OCI-LY1 (cell line): ENCODE measurements around the gene MIEN1.
A peak's percentile ranks its signal among the peaks of the same experiment; 100 is the strongest.

Experiments
- H2AFZ ChIP-seq: fragments of 200-600 bp; sonication (generic), shearing (Covaris generic); 2 replicates; pipeline ENCODE4 v1.6.0; 2014; ENCODE audit warnings: antibody characterized with exemption, mild to moderate bottlenecking, low read length
- H3F3A ChIP-seq: fragments of 200-600 bp; sonication (generic), shearing (Covaris generic); 2 replicates; pipeline ENCODE4 v1.6.0; 2014; ENCODE audit warnings: mild to moderate bottlenecking, antibody characterized with exemption, low read length, moderate library complexity; ENCODE audit not compliant: insufficient read depth
- H3K27ac ChIP-seq: fragments of 200-600 bp; sonication (generic); 2 replicates; pipeline ENCODE4 v1.5.1; 2014; ENCODE audit warnings: low read length, mixed run types, mild to moderate bottlenecking, low read depth; ENCODE audit not compliant: poor library complexity, severe bottlenecking
- H3K27me3 ChIP-seq: fragments of 200-600 bp; sonication (generic); 2 replicates; pipeline ENCODE4 v1.6.0; 2014; ENCODE audit warnings: antibody characterized with exemption, mild to moderate bottlenecking, low read length, moderate library complexity; ENCODE audit not compliant: insufficient read depth
- H3K36me3 ChIP-seq: fragments of 200-600 bp; sonication (generic); 2 replicates; pipeline ENCODE4 v1.6.1; 2014; ENCODE audit warnings: mild to moderate bottlenecking, antibody characterized with exemption, low read length, moderate library complexity, mixed read lengths; ENCODE audit not compliant: insufficient read depth
- H3K4me1 ChIP-seq: fragments of 200-600 bp; sonication (generic); 2 replicates; pipeline ENCODE4 v1.5.1; 2014; ENCODE audit warnings: mild to moderate bottlenecking, low read length, moderate library complexity; ENCODE audit not compliant: insufficient read depth, severe bottlenecking
- H3K4me2 ChIP-seq: fragments of 200-600 bp; sonication (generic), shearing (Covaris generic); 2 replicates; pipeline ENCODE4 v1.6.1; 2014; ENCODE audit warnings: low read length
- H3K4me3 ChIP-seq: fragments of 200-600 bp; sonication (generic); 2 replicates; pipeline ENCODE4 v1.5.1; 2014; ENCODE audit warnings: low read length, low read depth, mild to moderate bottlenecking, mixed read lengths; ENCODE audit not compliant: poor library complexity, severe bottlenecking
- H3K79me2 ChIP-seq: fragments of 200-600 bp; shearing (Covaris generic); 2 replicates; pipeline ENCODE4 v1.6.1; 2016; ENCODE audit warnings: mixed run types, low read length, mixed read lengths; ENCODE audit not compliant: insufficient read depth
- H3K9ac ChIP-seq: fragments of 200-600 bp; sonication (generic), shearing (Covaris generic); 2 replicates; pipeline ENCODE4 v1.6.1; 2014; ENCODE audit warnings: mild to moderate bottlenecking, low read length, mixed read lengths
- H3K9me2 ChIP-seq: fragments of 200-600 bp; sonication (generic), shearing (Covaris generic); 2 replicates; pipeline ENCODE4 v1.6.1; 2014; ENCODE audit warnings: low read depth, mild to moderate bottlenecking, low read length, mixed read lengths
- H3K9me3 ChIP-seq: fragments of 200-600 bp; shearing (Covaris generic); 2 replicates; pipeline ENCODE4 v1.6.1; 2014; ENCODE audit warnings: low read length, mixed read lengths
- H4K20me1 ChIP-seq: fragments of 200-600 bp; sonication (generic), shearing (Covaris generic); 2 replicates; pipeline ENCODE4 v1.6.0; 2016; ENCODE audit warnings: mild to moderate bottlenecking, low read length; ENCODE audit not compliant: insufficient read depth
- EZH2 ChIP-seq: fragments of 200-600 bp; sonication (generic), shearing (Covaris generic); IDR thresholded peaks from 2 replicates; pipeline ENCODE4 v1.8.0; 2017; ENCODE audit warnings: borderline replicate concordance, mixed run types, mild to moderate bottlenecking, antibody characterized with exemption, low read length, moderate library complexity, mixed read lengths
- TF ChIP-seq, protein P1 (sequence below): fragments of 200-600 bp; sonication (generic), shearing (Covaris generic); IDR thresholded peaks from 2 replicates; pipeline ENCODE4 v1.5.1; 2017; ENCODE audit warnings: mild to moderate bottlenecking, antibody characterized with exemption, low read length, moderate library complexity, mixed read lengths

The MIEN1 gene

DNA sequence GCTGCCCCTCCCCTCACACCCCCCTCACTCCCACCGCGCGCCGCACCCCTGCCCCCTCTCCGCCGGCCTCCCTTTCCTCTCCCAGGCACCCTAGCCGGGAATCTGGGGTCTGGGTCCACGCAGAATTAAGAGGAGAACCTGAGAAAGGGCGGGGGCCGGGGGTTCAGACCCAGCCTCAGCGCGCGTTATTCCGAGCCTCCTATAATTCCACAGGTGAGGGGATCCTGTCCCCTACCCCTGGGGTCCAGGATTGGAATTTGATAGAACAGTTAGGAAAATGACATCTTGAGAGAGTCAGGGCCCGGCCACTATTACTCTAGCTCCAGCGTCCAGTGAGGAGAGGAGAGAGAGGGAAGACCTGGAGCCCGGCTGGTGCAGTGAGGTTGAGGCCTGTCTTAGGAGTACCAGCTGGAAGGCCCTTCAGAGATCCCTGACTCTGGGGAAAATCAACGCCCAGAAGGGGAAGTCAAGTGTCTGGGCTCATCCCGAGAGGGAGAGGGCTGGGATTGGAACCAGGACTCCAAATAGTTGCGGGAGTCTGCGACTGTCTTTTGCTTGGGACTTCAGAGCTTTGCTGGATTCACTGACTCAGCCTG lies 24.7 kb upstream of the MIEN1 start:
- Histone ChIP-seq H3F3A (peaks cover 29% of the 10 kb centered on the region), H3K9ac (peak overlapping the region; percentile 84), H3K4me2 (peak overlapping the region; percentile 65), H3K9me3 (no peaks in the 10 kb centered on the region), H3K79me2 (no peaks in the 10 kb centered on the region), H3K27me3 (no peaks in the 10 kb centered on the region), H3K36me3 (peaks cover 5% of the 10 kb centered on the region), H3K4me1 (peaks cover 72% of the 10 kb centered on the region), H3K9me2 (no peaks in the 10 kb centered on the region), H2AFZ (no peak overlapping the region), H3K27ac (peak overlapping the region; percentile 99), H4K20me1 (no peaks in the 10 kb centered on the region), H3K4me3 (peak overlapping the region; percentile 59)
- no peak for TF ChIP-seq EZH2
- TF ChIP-seq, protein P1, sequence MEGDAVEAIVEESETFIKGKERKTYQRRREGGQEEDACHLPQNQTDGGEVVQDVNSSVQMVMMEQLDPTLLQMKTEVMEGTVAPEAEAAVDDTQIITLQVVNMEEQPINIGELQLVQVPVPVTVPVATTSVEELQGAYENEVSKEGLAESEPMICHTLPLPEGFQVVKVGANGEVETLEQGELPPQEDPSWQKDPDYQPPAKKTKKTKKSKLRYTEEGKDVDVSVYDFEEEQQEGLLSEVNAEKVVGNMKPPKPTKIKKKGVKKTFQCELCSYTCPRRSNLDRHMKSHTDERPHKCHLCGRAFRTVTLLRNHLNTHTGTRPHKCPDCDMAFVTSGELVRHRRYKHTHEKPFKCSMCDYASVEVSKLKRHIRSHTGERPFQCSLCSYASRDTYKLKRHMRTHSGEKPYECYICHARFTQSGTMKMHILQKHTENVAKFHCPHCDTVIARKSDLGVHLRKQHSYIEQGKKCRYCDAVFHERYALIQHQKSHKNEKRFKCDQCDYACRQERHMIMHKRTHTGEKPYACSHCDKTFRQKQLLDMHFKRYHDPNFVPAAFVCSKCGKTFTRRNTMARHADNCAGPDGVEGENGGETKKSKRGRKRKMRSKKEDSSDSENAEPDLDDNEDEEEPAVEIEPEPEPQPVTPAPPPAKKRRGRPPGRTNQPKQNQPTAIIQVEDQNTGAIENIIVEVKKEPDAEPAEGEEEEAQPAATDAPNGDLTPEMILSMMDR: no peak

DNA sequence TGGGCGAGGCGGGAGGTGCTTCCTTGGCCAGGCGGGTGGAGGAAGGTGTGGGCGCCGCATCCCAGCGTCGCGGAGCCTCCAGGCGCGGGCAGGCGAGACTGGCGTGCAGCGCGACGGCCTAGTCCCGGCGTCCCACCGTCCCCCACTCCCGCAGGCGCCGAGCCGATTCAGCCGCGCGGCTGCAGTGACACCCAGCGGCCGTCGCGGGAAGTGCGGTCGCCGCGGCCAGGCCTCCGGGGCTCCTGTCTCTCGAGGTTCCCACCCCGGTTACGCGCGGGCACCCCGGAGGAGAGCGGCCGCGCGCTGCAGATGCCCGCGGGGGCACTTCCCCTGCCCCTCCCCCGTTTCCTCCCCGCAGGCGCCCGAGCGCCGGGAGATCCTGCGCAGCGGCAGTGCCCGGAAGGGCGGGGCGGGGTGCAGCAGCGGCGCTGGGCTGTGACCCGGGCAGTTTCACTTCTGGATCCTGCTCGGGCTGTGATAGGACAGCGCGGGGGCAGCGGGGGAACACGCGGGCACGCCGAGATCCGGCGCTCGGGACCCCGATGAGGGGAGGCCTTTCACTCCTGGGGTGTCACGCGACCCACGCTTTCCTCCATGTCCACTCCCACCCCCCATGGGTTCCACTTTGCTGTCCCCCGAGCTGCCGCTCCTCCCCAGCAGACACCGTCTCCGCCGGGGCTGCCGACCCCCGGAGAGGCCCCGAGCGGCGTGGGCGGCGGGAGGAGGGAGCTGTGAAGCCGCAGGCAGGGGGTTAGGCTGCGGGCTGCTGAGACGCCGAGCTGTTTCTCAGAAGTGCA lies 24.0 kb upstream of the MIEN1 start:
- peak overlapping the region; percentile 75 for H3K4me2 ChIP-seq
- peak overlapping the region; percentile 59 for H3K4me3 ChIP-seq
- no peaks in the 10 kb centered on the region for H4K20me1 ChIP-seq
- no peaks in the 10 kb centered on the region for H3K9me2 ChIP-seq
- no peak for TF ChIP-seq EZH2
- TF ChIP-seq, protein P1: peak; percentile 65
- H3K4me1 ChIP-seq: peaks cover 65% of the 10 kb centered on the region
- H3K27ac ChIP-seq: peak overlapping the region; percentile 99
- H2AFZ ChIP-seq: no peak overlapping the region
- H3K27me3 ChIP-seq: no peaks in the 10 kb centered on the region
- peak overlapping the region; percentile 85 for H3K9ac ChIP-seq
- H3K36me3 ChIP-seq: peaks cover 5% of the 10 kb centered on the region
- peaks cover 24% of the 10 kb centered on the region for H3F3A ChIP-seq
- H3K9me3 ChIP-seq: no peaks in the 10 kb centered on the region
- H3K79me2 ChIP-seq: no peaks in the 10 kb centered on the region

DNA sequence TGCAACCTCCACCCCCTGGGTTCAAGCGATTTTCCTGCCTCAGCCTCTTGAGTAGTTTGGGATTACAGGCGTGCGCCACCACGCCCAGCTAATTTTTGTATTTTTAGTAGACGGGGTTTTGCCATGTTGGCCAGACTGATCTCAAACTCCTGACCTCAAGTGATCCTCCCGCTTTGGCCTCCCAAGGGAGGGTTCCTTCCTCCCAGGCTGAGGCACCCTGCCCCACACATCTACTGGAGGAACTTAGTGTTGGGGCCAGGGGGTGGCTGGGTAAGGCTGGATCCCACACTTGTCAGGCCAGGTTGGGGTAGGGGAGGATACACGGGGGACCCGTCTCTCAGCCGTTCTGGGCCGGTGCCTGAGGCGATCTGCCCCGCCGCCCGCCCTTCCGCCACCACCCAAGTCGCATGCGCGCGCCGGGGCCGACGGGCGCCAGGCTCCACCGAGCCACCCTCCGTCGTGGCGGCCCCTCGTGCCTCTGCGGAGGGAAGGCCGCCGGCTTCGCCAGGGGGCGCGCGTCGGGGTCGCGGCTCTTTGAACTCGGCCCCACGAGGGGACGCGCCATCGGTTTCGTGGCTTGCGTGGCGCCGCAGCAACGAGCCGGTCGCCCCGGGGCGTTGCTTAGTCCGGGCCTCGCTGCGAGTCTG lies 23.3 kb upstream of the MIEN1 start:
- Histone ChIP-seq H3K4me1 (peaks cover 58% of the 10 kb centered on the region), H3F3A (peaks cover 22% of the 10 kb centered on the region), H4K20me1 (no peaks in the 10 kb centered on the region), H3K27ac (peak overlapping the region; percentile 85), H3K27me3 (no peaks in the 10 kb centered on the region), H3K4me2 (peak overlapping the region; percentile 75), H2AFZ (no peak overlapping the region), H3K79me2 (no peaks in the 10 kb centered on the region), H3K9me2 (no peaks in the 10 kb centered on the region), H3K36me3 (no peaks in the 10 kb centered on the region; the same call in none of the 2 replicates), H3K9me3 (no peaks in the 10 kb centered on the region), H3K4me3 (peak overlapping the region; percentile 58), H3K9ac (peak overlapping the region; percentile 85)
- no peak for TF ChIP-seq EZH2
- TF ChIP-seq, protein P1: no peak
